Right lung (tissue), 5 donors: ENCODE data around the gene PCDHGA1. TPM values are rescaled to one million over a fixed set of nuclear protein-coding genes. Genes with fewer than 3 reads are reported as not detected.
A peak's percentile ranks its signal among the peaks of the same experiment; 100 is the strongest.

ENCODE experiments used
- DNase-seq, 2 donors: peaks; one replicate each; pipeline ENCODE4 v3.0.0-alpha.2; 2013
- polyA plus RNA-seq, 5 donors: library from polyadenylated mRNA; unstranded; fragments of 120-200 nt; gene quantifications; one replicate each; pipeline versions ENCODE4 v1.2.1 to v1.2.3, GENCODE V29; 2013; ENCODE audit warnings: inconsistent platforms in 1 of 5, low replicate concordance in 1 of 5; ENCODE audit not compliant: insufficient read length in 5 of 5, insufficient read depth in 1 of 5

The PCDHGA1 gene
- polyA plus RNA-seq, 5 donors: 0.50 to 1.0 (median 0.72) TPM

DNA sequence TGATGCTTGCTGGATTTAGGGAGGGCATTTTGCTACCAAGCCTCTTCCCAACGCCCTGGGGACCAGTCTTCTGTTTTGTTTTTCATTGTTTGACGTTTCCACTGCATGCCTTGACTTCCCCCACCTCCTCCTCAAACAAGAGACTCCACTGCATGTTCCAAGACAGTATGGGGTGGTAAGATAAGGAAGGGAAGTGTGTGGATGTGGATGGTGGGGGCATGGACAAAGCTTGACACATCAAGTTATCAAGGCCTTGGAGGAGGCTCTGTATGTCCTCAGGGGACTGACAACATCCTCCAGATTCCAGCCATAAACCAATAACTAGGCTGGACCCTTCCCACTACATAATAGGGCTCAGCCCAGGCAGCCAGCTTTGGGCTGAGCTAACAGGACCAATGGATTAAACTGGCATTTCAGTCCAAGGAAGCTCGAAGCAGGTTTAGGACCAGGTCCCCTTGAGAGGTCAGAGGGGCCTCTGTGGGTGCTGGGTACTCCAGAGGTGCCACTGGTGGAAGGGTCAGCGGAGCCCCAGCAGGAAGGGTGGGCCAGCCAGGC, 181.5 kb downstream of the PCDHGA1 start:
- DNase-seq: no peak

DNA sequence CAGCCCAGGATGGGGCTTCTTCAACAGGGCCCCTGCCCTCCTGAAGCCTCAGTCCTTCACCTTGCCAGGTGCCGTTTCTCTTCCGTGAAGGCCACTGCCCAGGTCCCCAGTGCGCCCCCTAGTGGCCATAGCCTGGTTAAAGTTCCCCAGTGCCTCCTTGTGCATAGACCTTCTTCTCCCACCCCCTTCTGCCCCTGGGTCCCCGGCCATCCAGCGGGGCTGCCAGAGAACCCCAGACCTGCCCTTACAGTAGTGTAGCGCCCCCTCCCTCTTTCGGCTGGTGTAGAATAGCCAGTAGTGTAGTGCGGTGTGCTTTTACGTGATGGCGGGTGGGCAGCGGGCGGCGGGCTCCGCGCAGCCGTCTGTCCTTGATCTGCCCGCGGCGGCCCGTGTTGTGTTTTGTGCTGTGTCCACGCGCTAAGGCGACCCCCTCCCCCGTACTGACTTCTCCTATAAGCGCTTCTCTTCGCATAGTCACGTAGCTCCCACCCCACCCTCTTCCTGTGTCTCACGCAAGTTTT, 182.1 kb downstream of the PCDHGA1 start:
- peak in 1 of 2 donors; percentile 62 for DNase-seq

DNA sequence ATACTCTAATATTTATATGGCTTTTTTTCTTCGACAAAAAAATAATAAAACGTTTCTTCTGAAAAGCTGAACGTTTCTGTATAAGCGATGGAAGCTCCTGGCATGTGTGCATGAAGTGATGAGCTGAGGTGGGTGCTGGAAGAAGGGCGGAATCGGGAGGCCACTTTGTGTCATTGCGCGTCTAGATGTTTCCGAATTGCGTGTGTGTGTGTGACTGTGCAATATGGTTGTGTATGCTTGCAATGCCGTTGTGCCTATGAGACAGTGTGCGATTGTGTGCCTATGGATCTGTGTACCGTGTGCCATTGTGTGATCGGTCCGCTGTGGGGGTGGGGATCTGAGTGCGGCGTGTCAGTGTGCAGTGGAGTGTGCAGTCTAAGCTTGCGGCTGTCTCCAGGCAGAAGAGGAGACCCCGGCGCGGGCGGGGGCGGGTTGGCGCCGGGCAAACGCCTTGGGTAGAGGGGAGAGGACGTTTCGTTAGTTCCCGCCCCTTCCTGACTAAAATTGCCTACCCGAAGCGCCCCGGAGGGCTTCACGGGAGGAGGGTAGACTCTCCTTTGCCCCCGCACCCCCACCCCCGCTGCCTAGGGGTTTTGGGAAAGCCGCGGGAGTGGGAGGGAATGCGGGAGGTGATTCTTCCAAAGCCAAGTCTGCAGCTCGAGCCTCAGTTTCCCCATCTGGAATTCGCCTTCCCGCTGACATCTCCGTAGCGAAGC, 182.8 kb downstream of the PCDHGA1 start:
- DNase-seq: peak in 1 of 2 donors; percentile 58

DNA sequence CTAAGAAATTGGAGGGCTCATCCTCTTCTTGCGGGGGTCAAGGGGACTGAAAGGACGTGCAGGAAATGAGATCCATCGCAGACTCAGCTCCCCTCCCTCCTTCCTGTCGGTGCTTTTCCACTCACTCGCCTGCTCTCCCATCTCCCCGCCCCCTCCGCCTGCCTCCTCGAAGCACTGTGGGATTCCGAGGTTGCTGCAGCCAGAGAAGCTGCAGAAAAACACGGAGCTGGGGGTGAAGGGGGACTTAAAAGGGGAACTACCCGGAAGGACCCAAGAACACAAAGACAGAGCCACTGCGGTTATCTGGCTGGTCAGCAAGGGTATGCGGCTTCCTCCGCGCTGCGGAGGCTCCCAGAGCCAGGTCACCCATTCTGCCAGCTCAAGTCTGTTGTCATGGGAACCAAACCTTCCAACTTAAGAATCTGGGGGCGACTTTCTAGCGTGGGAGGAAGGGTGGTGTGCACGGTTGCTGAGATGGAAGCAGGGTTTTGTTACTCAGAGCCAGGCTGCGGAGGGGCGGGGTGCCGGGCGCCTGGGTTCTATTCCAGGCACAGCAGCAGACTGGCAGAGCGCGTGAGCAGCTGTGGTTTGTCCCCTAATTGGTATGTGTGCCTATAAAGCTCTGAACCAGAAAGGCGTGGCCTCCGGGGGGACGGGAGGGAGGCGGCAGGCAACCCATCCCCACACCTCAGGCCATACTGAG, 183.5 kb downstream of the PCDHGA1 start:
- DNase-seq: peak; percentile 81 to 83

DNA sequence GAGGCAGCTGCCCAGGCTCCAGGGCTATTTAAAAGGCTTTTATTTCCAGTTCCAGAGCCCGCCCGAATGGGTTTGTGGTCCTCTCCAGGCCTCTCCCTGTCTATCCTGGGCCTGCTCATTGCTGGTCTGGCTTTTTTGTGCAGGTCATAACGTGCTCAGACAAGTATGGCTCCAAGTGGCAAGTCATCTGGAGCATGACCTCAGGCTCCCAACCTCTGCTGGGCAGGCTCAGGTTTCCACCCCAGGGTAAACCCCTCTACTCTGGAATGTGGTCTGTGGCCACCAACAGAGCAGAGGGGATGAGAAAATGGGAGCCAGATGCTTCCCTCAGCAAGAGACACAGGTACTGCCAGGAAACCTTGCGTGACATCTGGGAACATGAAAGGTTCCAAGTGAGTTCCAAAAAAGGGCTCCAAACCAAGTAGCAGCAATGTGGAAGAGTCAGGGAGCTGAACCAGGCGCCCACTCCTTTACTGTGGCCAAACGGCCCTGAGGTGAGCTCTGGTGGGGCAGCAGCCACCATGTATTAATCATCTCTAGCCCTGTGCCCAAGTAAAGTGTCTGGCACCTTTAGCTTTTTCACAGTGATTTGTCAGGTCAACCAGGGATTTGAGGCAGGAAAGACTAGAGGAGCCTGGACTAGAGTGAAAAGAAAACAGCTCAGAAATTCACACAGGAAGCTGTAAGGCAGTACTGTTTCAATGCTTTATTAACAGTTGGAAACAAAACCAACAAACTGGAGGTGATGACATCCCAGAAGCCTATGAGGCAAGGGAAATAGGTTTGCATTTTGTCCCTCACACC, 184.2 kb downstream of the PCDHGA1 start:
- no peak for DNase-seq

DNA sequence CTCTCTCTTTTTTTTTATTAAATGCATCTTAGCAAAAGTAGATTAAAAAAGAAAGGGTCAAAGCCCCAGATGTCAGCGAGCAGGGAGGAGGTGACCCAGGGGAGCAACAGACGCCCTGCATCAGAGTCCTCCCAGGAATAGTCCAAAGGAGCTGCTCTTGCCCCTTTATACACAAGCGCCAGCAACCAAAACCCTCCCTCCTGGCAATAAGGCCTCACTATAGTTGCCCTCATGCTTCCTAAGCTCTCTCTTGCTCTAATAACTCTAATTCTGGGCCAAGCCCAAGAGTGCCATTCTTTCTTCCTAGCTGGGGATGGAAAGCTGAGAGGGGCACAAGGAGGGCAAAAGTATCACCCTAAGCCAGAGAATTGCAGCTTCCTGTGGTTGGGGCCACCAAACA, 184.8 kb downstream of the PCDHGA1 start:
- no peak for DNase-seq

DNA sequence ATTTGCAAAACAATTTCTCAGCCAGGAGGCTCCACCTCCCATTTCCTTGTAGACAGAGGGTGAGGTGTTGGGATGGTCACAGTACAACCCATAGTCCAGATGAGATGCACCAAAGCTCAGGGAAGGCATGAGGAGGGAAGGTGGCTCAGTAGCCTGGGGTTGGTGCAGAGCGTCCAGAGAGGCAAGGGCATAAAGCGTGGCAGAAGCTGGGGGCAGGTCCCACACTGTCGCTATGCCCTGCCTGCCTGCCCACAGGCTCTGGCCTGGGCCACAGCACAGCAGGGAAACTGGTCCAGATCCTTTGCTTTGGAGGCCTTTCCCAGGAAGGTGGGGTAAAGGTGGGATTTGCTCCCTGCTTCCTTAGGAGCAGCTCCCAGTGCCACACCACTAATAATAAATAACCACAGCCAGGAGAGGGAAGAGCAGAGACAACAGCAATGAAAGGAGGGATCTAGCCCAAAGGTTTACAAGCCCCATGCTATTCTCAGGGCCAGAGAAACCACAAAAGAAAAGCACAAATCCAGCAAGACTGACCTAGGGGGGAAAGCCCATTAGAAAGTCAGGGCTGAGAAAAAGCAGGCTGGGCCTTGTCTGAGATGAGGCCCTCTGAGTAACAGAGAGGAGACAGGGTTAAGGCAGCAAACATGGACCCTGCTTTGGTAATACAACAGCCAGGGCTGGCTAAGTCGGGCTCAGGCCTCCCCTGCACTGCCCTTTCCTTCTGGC, 185.8 kb downstream of the PCDHGA1 start:
- no peak for DNase-seq

DNA sequence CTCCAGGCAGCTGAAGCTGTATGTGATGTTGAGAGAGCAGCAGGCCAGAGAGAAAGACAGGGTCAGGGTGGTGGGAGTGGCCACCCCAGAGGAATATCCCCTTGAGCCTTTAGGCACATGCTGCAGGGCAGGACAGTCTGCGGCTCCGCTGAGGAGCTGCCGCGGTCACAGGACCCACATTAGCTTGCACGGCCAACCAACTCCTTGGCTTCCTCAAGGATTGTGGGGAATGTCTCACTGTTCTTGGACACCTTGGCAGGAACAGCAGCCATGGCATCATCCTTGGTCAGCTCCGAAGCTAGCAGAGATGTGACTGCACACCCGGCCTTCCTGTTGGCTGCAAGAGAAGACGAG, 186.3 kb downstream of the PCDHGA1 start:
- no peak for DNase-seq

DNA sequence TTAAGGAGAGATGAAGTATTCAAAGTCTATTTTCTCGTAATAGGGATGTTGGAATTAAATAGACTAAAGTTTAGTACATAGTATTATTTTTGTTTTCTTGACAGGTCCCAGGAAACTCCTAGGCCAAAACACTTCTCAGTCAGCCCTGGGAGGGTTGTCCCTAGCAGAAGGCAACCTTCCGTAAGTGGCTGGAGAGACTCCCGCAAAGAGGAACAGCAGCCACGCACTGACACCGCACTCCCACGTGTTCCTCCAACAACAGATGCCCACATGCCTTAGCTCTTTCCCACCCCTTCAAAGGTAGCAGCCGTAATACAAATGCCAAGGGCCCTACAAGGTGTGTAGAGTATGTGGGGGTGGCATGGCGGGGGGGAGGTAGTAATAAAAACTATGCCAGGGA, 187.0 kb downstream of the PCDHGA1 start:
- DNase-seq: no peak

DNA sequence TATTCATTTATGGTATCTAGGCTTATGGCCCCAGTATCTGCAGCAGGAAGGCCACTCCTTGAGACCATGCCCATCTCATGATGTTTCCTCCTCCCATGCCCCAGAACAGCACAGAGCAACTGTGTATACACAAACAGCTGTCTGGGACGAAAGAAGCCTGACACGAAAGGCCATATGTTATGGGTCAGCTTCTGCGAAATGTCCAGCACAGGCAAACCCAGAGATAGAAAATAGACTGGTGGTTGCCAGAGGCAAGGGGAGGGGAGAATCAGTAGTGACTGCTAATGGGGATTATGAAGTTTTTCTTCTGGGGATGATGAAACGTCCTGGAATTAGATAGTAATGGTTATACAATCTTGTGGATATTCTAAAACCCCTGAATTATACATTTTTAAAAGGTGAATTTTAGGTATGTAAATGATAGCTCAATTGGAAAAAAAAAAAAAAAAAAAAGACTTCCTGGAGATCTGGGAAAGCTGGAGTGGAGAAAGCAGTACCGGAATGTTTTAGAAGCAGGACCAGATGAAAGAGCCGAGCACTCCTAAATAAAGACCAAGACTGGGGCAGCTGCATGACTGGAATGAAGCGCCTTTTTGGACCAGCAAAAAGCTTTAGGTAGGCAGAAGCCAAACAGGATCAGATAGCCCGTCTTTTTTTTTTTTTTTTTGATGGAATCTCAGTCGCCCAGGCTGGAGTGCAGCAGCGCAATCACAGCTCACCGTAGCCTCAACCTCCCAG, 187.7 kb downstream of the PCDHGA1 start:
- DNase-seq: peak in 1 of 2 donors; percentile 66

DNA sequence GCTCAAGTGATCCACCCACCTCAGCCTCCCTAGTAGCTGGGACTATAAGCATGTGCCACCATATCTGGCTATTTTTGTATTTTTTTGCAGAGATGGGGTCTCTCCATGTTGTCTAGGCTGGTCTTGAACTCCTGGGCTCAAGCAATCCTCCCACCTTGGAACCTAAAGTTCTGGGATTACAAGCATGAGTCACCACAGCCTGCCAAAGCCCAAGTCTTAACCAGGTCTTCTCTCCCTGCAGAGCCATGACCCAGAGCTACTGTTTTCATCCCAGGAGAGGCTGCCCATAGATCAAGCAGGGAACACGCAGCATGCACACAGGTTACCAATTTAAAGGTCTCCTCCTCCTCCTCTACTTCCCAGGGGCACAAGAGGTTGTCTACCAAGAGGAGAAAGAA, 188.3 kb downstream of the PCDHGA1 start:
- DNase-seq: no peak

DNA sequence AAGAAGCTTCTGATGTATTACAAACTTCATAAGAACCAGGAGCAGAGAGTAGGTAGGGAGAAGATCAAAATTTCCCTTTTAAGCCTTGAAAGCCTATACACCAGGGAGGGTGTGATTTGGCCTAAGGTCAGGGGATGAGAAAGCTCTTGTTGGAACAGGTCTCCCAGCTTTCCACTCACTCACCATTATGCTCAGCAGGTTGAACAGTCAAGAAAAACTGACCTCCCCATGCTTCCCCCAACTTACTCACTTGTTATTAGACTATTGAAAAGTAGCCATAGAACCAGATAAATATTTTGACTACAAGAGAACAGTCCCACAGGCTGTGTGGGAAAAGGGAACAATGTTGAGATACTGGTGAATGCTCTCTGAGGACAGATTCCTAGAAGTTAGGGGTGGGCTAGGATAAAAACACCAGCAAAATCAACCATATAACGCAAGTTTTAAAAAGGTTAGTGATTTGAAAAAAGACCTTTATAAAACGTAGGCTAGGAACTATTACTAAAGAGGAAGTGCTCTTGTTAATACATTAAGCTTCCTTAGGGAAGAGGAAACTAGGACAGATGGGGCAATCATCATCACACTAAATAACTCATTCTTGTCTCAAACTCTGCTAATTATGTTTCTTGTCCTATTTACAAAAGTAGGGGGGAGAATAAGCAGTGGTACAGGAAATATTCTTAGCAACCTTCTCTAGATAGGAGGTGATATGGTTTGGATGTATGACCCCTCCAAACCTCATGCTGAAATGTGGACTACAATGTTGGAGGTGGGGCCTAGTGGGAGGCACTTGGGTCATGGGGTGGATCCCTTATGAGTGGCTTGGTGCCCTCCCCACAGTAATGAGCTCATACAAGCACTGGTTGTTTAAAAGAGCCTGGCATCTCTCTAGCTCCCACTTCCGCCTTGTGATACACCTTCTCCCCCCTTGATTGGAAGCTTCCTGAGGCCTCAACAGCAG, 189.6 kb downstream of the PCDHGA1 start:
- no peak for DNase-seq

DNA sequence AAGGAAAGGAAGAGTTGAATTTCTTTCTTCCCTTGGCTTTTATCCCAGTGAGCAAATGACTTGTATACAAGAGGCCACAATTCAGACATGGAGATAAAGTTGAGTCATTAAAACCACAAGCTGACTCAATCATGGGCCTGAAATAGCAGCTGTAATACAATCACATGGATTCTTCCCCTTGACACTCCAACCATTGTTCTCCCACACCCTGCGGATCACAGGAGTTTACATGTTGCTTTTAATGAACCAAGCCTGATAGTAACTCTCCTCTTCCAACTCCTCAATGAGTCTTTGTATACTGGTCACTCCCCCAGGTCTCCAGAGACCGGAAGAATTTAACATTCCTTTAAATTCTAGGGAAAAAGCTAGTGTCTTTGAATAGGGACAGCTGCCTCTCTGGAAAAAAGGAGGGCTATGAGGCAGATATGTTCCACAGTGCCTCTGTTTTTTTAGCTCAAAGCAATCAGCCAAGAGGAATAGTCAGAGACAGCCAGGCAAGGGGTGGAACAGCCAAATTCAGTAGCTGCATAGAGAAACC, 191.0 kb downstream of the PCDHGA1 start:
- DNase-seq: peak; percentile 79 to 85

DNA sequence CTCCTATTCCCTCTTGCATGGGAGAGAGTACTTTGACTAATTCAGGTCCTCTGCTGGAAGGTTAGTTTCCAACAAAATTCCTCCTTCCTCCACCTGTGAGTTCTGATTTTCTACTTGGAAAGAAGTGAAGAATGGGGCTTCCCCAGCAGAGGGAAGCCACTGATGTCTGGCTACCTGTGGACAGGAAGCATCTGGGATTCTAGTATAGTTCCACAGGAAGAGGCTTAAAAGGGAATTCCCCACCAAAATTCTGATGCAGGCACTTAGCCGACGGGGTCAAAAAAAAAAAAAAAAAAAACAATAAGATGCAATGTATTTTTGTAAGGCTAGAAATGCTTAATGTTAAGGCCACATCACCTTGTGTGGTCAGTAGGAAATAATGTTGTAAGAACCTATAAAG, 192.0 kb downstream of the PCDHGA1 start:
- DNase-seq: no peak

DNA sequence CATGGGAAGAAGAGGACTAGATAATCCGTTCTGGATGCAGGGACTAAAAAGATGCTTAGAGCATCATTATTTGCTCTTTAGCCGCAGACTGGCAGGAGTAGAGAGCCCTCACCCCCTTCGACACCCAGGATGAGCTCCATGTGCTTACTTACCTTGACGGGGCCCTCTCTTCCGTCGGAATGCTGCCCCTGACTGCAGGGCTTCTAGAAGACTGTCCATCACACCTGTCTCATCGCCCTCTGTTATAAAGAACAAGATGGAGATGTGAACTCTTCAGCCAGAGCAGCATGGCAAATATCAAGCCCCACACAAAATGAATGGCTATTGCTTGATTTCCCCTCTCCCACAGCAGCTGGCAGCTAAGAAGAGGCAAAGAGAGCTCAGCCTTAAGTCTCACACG, 193.7 kb downstream of the PCDHGA1 start:
- DNase-seq: no peak

DNA sequence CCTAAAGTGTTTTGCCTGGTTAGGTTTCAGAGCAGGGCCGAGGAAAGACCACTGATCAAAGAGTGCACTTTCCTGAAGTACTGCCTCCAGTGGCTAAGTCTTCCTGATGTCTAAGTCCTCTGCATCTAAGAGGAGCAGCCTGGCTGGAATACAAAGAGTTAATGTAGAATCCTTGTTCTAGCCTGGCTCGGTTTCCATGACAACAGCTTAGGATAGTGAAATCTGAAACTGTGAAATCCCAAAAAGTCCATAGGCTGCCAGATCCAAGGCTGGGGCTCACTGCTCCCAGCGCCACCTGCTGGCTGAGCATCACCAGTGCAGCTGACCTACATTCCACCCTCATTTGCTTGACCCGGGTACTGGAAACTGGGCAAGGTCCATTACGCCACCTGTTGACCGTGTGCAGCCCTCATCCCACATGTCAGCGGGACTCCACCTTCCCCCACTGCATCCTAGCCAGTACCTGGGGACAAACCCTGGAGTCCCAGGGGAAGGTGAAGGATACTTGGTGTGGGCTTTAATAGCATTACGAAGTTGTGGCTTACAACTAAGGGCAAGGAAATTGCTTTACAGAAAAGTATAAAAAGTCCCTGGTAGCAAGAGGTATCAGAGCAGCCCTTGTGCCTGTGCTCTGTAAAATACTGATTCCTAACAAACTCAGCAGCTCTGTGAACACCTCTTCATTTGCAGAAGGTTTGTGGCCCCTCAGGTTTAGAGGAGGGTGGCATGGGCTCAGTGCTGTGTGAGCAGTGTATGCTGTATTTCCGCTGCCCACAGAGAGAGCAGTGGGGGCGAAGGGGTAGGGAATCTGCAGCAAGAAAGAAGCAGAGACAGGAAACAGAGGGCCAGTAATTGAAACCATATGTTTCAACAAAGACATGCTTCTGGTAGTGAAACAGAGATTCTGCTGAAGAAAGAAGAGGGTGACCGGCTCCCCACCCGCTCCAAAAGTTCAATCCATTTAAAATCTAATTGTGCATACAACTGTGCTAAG, 194.6 kb downstream of the PCDHGA1 start:
- peak; percentile 94 to 96 for DNase-seq

DNA sequence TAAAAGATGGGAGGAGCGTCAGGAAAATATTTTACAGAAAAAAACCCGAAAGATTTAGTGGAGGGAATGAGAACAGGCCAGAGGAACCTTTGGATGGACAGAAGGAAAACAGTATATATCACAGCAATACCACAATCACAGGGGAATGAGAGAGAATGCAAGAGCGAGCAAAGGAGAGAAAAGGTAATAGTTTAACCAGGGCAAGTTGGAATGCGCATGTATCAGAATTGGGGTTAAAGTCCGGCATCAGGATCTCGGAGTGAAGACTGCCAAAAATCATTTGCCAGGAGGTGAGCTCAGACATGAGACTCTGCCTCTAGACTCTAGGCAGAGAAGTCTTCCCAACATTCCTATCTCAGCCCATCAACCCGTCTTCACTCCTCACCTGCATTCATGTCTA, 195.3 kb downstream of the PCDHGA1 start:
- DNase-seq: no peak

DNA sequence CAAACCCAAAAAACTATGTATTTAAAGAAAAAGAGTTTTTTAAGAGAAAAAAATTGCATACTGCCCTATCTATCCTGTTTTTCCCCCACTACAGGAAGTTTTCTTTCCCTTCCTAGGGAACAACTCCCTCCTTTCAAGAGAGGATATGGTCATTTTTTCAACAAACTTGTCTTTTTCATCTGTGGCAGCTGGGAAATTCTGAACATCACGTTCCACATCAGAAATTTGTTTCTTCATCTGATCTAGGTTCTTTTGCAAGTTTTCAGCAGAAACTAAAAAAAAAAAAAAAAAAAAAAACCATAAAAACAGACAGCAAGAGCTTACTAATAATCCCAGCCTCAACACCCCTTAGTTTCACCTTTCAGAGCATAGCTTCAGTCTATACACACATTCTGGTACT, 197.1 kb downstream of the PCDHGA1 start:
- peak in 1 of 2 donors; percentile 55 for DNase-seq
